ENCODE data around the gene SOX15. TPM values are rescaled to one million over a fixed set of nuclear protein-coding genes. Genes with fewer than 3 reads are reported as not detected.

The SOX15 gene
- total and polyA plus RNA-seq, 2 of the 13 experiments (the other 11 are each of a cell fraction or from before 2014, with no cell fraction given), result 0.07 to 0.18 TPM

- TF ChIP-seq NFAT5 (CRISPR knock-in tag; IDR thresholded peaks at IDR 0.05), result no peak; the same call in 1 of the 2 replicates
- no peak for TF ChIP-seq AHDC1 (CRISPR knock-in tag; IDR thresholded peaks at IDR 0.05; ENCODE audit: borderline replicate concordance)
- peak; percentile 99 for TF ChIP-seq PBX2 (CRISPR knock-in tag; IDR thresholded peaks at IDR 0.05)
- TF ChIP-seq KDM6A (CRISPR knock-in tag; IDR thresholded peaks at IDR 0.05; ENCODE audit: low read depth), result no peak
- no peak for TF ChIP-seq ZNF30 (CRISPR knock-in tag; IDR thresholded peaks at IDR 0.05)
- TF ChIP-seq ZNF839 (CRISPR knock-in tag; IDR thresholded peaks at IDR 0.05; ENCODE audit: borderline replicate concordance), result no peak; the same call in 1 of the 2 replicates
- TF ChIP-seq ZNF749 (CRISPR knock-in tag; IDR thresholded peaks at IDR 0.05; ENCODE audit: borderline replicate concordance), result no peak
- TF ChIP-seq TEAD2 (CRISPR knock-in tag; IDR thresholded peaks at IDR 0.05), result 0 out of 2 replicates have a peak, but pooled peaks have one; percentile 57
- no peak for TF ChIP-seq GRHL1 (CRISPR knock-in tag; conservative IDR thresholded peaks at IDR 0.05)
- TF ChIP-seq U2AF2 (IDR thresholded peaks at IDR 0.05; ENCODE audit: low read depth, low read length), result no peak
- TF ChIP-seq MAF1 (CRISPR knock-in tag; IDR thresholded peaks at IDR 0.05; ENCODE audit: borderline replicate concordance), result 0 out of 2 replicates have a peak, but pooled peaks have one; percentile 19
- no peak; the same call in 1 of the 2 replicates for TF ChIP-seq SALL1 (CRISPR knock-in tag; IDR thresholded peaks at IDR 0.05)
- 0 out of 2 replicates have a peak, but pooled peaks have one; percentile 57 for TF ChIP-seq TOPORS (CRISPR knock-in tag; IDR thresholded peaks at IDR 0.05)
- no peak for TF ChIP-seq ADNP (CRISPR knock-in tag; IDR thresholded peaks at IDR 0.05)
- TF ChIP-seq TP53 (CRISPR knock-in tag; conservative IDR thresholded peaks at IDR 0.05), result no peak
Observed at GRCh38 chr17:7572588-7573323, 17.1 kb downstream of the SOX15 start (continued).

Measured in HepG2 (cell line).